ENCODE results near the gene AKAIN1.

Gene AKAIN1

DNA sequence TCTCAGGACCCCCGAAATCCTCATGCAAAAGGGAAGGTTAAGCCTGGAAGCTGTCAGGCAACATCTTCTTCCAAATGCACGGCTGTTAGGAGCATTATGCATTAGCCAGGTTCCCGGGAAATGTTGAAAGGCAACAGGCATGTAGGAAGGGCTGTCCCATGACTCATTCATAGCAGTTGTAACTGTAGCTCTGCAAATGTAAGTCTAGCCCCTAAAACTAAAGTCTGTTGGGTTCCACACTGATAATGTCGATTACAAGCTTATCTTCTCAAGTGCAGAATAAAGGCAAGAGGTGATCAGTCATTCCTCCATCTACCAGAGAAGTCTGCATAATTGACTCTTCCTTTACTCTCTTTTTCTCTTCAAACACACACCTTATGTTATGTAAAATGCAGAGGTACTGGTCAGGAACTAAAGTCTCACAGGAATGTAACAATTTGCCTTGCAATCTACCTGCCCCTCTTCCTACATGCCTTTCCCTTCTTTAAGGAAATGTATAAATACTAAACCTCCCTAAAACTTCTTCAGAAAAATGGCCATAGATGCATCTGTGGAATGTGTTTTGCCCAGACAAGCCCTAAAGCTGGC is 99.8 kb downstream of the AKAIN1 start:
- in situ Hi-C loops (cut with MboI; ENCODE audit: low sequenced_read_pairs): no loop called here

DNA sequence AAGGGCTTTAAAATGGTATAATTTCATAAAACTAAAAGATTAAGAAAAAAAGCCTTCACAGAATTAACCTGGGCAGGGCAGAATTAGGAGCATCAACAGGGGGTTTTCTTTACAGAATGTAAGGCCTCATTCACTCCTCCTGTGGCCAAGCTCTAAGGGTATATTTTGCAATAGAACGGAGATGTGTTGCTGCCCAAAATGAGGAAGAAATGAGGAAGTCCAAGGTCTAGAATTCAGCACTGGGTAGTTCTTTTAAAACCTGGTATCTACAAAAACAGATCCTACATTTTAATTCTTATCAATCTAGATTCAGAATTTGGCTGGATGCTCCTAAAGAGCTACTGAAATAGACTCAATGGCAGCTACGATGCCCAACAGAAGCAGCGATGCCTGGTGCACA is 101.8 kb downstream of the AKAIN1 start:
- in situ Hi-C loops (cut with MboI; ENCODE audit: low sequenced_read_pairs): no loop called here

DNA sequence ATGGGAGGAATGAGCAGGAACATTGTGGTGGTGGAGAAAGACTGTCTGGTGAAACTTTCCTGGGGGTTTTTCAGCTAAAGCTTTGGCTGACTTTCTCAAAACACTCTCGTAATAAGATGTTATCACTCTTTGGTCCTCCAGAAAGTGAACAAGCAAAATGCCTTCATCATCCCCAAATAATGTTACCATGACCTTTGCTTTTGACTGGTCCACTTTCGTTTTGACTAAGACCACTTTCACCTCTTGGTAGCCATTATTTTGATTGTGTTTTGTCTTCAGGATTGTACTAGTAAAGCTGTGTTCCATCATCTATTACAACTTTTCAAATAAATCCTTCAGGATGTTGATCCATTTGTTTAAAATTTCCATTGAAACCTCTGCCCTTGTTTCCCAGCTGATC is 103.2 kb downstream of the AKAIN1 start:
- in situ Hi-C loops (cut with MboI; ENCODE audit: low sequenced_read_pairs): no loop called here

Measured in HL-60/S4 (cell line).